Memory B cell (primary cell): ENCODE results near the gene GRIP2.

Source experiments
- ATAC-seq: fragments of 150-1000 bp; cut with Tn5 transposase; 2 replicates; pipeline ENCODE4 v1.10.0; 2021; ENCODE audit warnings: low read depth, mild to moderate bottlenecking, moderate library complexity
- DNase-seq, 2 donors: peaks; one replicate each; pipeline ENCODE4 v3.0.0; 2022; ENCODE audit warnings: low spot score in 2 of 2
- H3K27ac Mint-ChIP-seq: one replicate; pipeline ENCODE4 v1.8.0; 2022; ENCODE audit warnings: mild to moderate bottlenecking, moderate library complexity, mixed read lengths
- H3K27me3 Mint-ChIP-seq: one replicate; pipeline ENCODE4 v1.8.0; 2022; ENCODE audit warnings: mixed read lengths
- H3K36me3 Mint-ChIP-seq: one replicate; pipeline ENCODE4 v1.8.0; 2022; ENCODE audit warnings: mild to moderate bottlenecking, mixed read lengths
- H3K4me1 Mint-ChIP-seq: one replicate; pipeline ENCODE4 v1.8.0; 2022; ENCODE audit warnings: mixed read lengths
- H3K4me3 Mint-ChIP-seq: one replicate; pipeline ENCODE4 v1.8.0; 2022; ENCODE audit warnings: mild to moderate bottlenecking, moderate library complexity, mixed read lengths
- H3K9me3 Mint-ChIP-seq: one replicate; pipeline ENCODE4 v1.8.0; 2022; ENCODE audit warnings: mixed read lengths

Gene GRIP2

GRCh38 chr3:14457481-14457880 lies 82.7 kb downstream of the GRIP2 start:
- H3K9me3 Mint-ChIP-seq: no peaks in the 10 kb centered on the region

GRCh38 chr3:14456794-14457193 lies 83.3 kb downstream of the GRIP2 start:
- no peak overlapping the region for H3K27ac Mint-ChIP-seq
- peaks cover 18% of the 10 kb centered on the region for H3K36me3 Mint-ChIP-seq
- ATAC-seq (no peak), DNase-seq (no peak)
- peaks cover 22% of the 10 kb centered on the region for H3K4me1 Mint-ChIP-seq
- no peak overlapping the region for H3K4me3 Mint-ChIP-seq
- H3K9me3 Mint-ChIP-seq: no peaks in the 10 kb centered on the region
- no peaks in the 10 kb centered on the region for H3K27me3 Mint-ChIP-seq

More at GRCh38 chr3:14457481-14457880, 82.7 kb downstream of the GRIP2 start:
- DNase-seq (no peak), ATAC-seq (no peak)
- Mint-ChIP-seq H3K27ac (no peak overlapping the region), H3K27me3 (no peaks in the 10 kb centered on the region), H3K36me3 (peaks cover 15% of the 10 kb centered on the region), H3K4me3 (no peak overlapping the region), H3K4me1 (peaks cover 16% of the 10 kb centered on the region)

GRCh38 chr3:14455571-14456317 lies 84.4 kb downstream of the GRIP2 start:
- no peak for ATAC-seq
- Mint-ChIP-seq H3K4me3 (no peak overlapping the region), H3K4me1 (peaks cover 22% of the 10 kb centered on the region), H3K36me3 (peaks cover 26% of the 10 kb centered on the region), H3K9me3 (no peaks in the 10 kb centered on the region), H3K27ac (no peak overlapping the region), H3K27me3 (no peaks in the 10 kb centered on the region)
- DNase-seq: no peak

- Mint-ChIP-seq H3K27ac (peak overlapping the region; percentile 59), H3K36me3 (peaks cover 22% of the 10 kb centered on the region), H3K27me3 (no peaks in the 10 kb centered on the region), H3K4me3 (no peak overlapping the region), H3K4me1 (peaks cover 18% of the 10 kb centered on the region), H3K9me3 (no peaks in the 10 kb centered on the region)
- ATAC-seq (no peak), DNase-seq (no peak)
Measured at GRCh38 chr3:14454639-14455310, 85.4 kb downstream of the GRIP2 start.

GRCh38 chr3:14453876-14454638 lies 86.1 kb downstream of the GRIP2 start:
- H3K36me3 Mint-ChIP-seq: peaks cover 22% of the 10 kb centered on the region
- H3K9me3 Mint-ChIP-seq: no peaks in the 10 kb centered on the region
- peak overlapping the region; percentile 93 for H3K27ac Mint-ChIP-seq
- peak; percentile 43 to 62 for DNase-seq
- ATAC-seq: peak; percentile 100
- H3K27me3 Mint-ChIP-seq: no peaks in the 10 kb centered on the region
- H3K4me1 Mint-ChIP-seq: peaks cover 18% of the 10 kb centered on the region
- peak overlapping the region; percentile 54 for H3K4me3 Mint-ChIP-seq

- H3K9me3 Mint-ChIP-seq: no peaks in the 10 kb centered on the region
- H3K36me3 Mint-ChIP-seq: peaks cover 26% of the 10 kb centered on the region
- peak overlapping the region; percentile 54 for H3K4me3 Mint-ChIP-seq
- DNase-seq (no peak), ATAC-seq (no peak)
- peaks cover 18% of the 10 kb centered on the region for H3K4me1 Mint-ChIP-seq
- H3K27ac Mint-ChIP-seq: peak overlapping the region; percentile 93
- H3K27me3 Mint-ChIP-seq: no peaks in the 10 kb centered on the region
Measured at GRCh38 chr3:14452740-14453710, 87.1 kb downstream of the GRIP2 start.

- no peak overlapping the region for H3K4me3 Mint-ChIP-seq
- H3K4me1 Mint-ChIP-seq: peaks cover 19% of the 10 kb centered on the region
- DNase-seq: no peak
- peaks cover 34% of the 10 kb centered on the region for H3K36me3 Mint-ChIP-seq
- H3K27me3 Mint-ChIP-seq: no peaks in the 10 kb centered on the region
- H3K9me3 Mint-ChIP-seq: no peaks in the 10 kb centered on the region
- H3K27ac Mint-ChIP-seq: peak overlapping the region; percentile 93
- ATAC-seq: no peak
Measured at GRCh38 chr3:14451844-14452739, 88.0 kb downstream of the GRIP2 start.

- no peaks in the 10 kb centered on the region for H3K27me3 Mint-ChIP-seq
- no peak for DNase-seq
- H3K9me3 Mint-ChIP-seq: no peaks in the 10 kb centered on the region
- peak overlapping the region; percentile 43 for H3K27ac Mint-ChIP-seq
- H3K36me3 Mint-ChIP-seq: peaks cover 40% of the 10 kb centered on the region
- H3K4me1 Mint-ChIP-seq: peaks cover 22% of the 10 kb centered on the region
- ATAC-seq: no peak
- H3K4me3 Mint-ChIP-seq: no peak overlapping the region
Measured at GRCh38 chr3:14450922-14451606, 89.1 kb downstream of the GRIP2 start.

GRCh38 chr3:14450506-14450905 lies 89.6 kb downstream of the GRIP2 start:
- Mint-ChIP-seq H3K4me3 (no peak overlapping the region), H3K9me3 (no peaks in the 10 kb centered on the region), H3K36me3 (peaks cover 46% of the 10 kb centered on the region), H3K27ac (peak overlapping the region; percentile 43), H3K27me3 (no peaks in the 10 kb centered on the region), H3K4me1 (peaks cover 22% of the 10 kb centered on the region)
- DNase-seq (no peak), ATAC-seq (no peak)

- Mint-ChIP-seq H3K4me3 (no peak overlapping the region), H3K36me3 (peaks cover 51% of the 10 kb centered on the region), H3K4me1 (peaks cover 16% of the 10 kb centered on the region), H3K27me3 (no peaks in the 10 kb centered on the region), H3K9me3 (no peaks in the 10 kb centered on the region), H3K27ac (peak overlapping the region; percentile 33)
- ATAC-seq (no peak), DNase-seq (no peak)
Measured at GRCh38 chr3:14448756-14449727, 91.1 kb downstream of the GRIP2 start.

- Mint-ChIP-seq H3K27ac (peak overlapping the region; percentile 33), H3K9me3 (no peaks in the 10 kb centered on the region), H3K4me3 (no peak overlapping the region), H3K27me3 (no peaks in the 10 kb centered on the region), H3K36me3 (peaks cover 49% of the 10 kb centered on the region), H3K4me1 (peaks cover 10% of the 10 kb centered on the region)
- ATAC-seq (no peak), DNase-seq (no peak)
Measured at GRCh38 chr3:14448063-14448462, 92.1 kb downstream of the GRIP2 start.
